Mucosa of rectum (tissue), 2 donors: ENCODE data around the gene PBLD.

Experiments used
- H3K27ac ChIP-seq, 2 donors: one replicate each; pipeline ENCODE4 v1.7.0; 2013; ENCODE audit warnings: inconsistent platforms in 2 of 2, low read depth in 2 of 2, low read length in 2 of 2
- H3K27me3 ChIP-seq, 2 donors: one replicate each; pipeline ENCODE4 v1.7.0; 2013; ENCODE audit warnings: low read length in 2 of 2; ENCODE audit not compliant: control insufficient read depth in 2 of 2, insufficient read depth in 2 of 2
- H3K36me3 ChIP-seq, 2 donors: one replicate each; pipeline ENCODE4 v1.7.0; 2013; ENCODE audit warnings: low read length in 2 of 2; ENCODE audit not compliant: control insufficient read depth in 2 of 2, insufficient read depth in 2 of 2
- H3K4me1 ChIP-seq, 2 donors: one replicate each; pipeline ENCODE4 v1.7.0; 2013; ENCODE audit warnings: low read length in 2 of 2, mild to moderate bottlenecking in 1 of 2; ENCODE audit not compliant: control insufficient read depth in 2 of 2, insufficient read depth in 2 of 2
- H3K4me3 ChIP-seq, 2 donors: one replicate each; pipeline ENCODE4 v1.7.0; 2013; ENCODE audit warnings: low read length in 2 of 2
- H3K9ac ChIP-seq, 2 donors: one replicate each; pipeline ENCODE4 v1.7.0; 2013; ENCODE audit warnings: low read length in 2 of 2, low read depth in 1 of 2, mild to moderate bottlenecking in 1 of 2
- H3K9me3 ChIP-seq, 2 donors: one replicate each; pipeline ENCODE4 v1.7.0; 2013; ENCODE audit warnings: low read length in 2 of 2; ENCODE audit not compliant: control insufficient read depth in 2 of 2
- donor health status: healthy.
- donor health status: Normal muscosa, but diverticular disease.

PBLD gene

DNA sequence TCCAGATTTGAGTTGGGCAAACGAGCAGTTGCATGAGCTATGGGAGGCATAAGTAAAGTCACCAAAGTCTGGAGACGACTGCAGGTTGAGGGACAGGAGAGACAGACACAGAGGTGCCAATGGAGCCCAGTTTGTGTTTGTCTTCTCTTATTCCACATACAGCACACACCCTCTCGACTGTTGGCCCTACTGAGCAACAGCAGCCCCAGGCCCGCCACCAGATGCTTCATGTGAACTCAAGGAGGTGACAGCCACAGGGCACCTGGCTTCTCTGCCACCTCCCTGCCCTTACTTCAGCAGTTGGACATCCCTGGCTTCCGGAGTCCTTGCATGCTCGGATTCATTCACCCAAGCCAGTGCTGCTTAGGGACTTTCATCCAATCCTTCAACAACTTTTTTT is 94.4 kb downstream of the PBLD start:
- Histone ChIP-seq H3K9ac (no peak overlapping the region), H3K9me3 (no peaks in the 10 kb centered on the region), H3K4me3 (no peak overlapping the region), H3K4me1 (no peaks in the 10 kb centered on the region), H3K27me3 (no peaks in the 10 kb centered on the region), H3K27ac (no peak overlapping the region), H3K36me3 (no peaks in the 10 kb centered on the region)

DNA sequence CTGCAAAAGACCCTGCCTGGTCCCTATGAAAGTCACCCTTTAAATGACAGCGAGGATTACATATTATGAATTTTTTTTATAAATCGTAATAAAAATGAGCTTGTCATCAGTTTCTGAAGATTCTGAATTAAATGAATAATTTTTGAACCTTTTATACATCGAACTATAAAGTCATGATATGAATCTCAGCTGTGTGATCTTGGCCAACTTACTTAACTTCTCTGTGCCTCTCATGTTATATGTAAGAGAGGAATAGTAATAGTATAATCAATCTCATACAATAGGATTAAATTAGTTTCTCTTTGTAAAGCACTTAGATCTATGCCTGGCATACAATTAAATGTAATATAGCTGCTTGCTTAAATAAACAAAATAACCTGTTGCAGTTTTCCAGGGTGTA is 95.6 kb downstream of the PBLD start:
- Histone ChIP-seq H3K4me3 (no peak overlapping the region), H3K36me3 (no peaks in the 10 kb centered on the region)

DNA sequence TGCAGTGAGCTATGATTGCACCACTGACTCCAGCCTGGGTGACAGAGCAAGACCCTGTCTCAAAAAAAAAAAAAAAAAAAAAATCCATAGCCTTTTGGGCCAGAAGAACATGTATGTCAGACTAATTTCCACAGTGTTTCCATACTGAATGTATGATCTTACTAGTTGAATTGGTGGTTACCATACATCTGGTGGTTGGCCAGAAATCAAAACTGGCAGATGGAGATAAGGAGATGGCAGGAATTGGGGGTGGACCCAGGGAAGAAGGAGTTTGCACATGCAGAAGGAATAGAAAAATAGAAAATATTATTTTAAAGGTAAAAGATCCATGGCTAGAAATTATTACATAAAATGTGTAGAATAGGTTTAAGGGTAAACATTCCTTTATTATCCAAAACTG is 97.1 kb downstream of the PBLD start:
- H3K9ac ChIP-seq, result no peak overlapping the region
- H3K27ac ChIP-seq, result no peak overlapping the region
- peaks cover 0 to 6% of the 10 kb centered on the region in 2 donors for H3K4me1 ChIP-seq
- no peaks in the 10 kb centered on the region for H3K36me3 ChIP-seq
- no peak overlapping the region for H3K4me3 ChIP-seq
- H3K27me3 ChIP-seq, result no peaks in the 10 kb centered on the region
- no peaks in the 10 kb centered on the region for H3K9me3 ChIP-seq

More for the DNA sequence above, 95.6 kb downstream of the PBLD start:
- Histone ChIP-seq H3K27me3 (no peaks in the 10 kb centered on the region), H3K4me1 (no peaks in the 10 kb centered on the region), H3K27ac (no peak overlapping the region), H3K9ac (no peak overlapping the region), H3K9me3 (no peaks in the 10 kb centered on the region)

DNA sequence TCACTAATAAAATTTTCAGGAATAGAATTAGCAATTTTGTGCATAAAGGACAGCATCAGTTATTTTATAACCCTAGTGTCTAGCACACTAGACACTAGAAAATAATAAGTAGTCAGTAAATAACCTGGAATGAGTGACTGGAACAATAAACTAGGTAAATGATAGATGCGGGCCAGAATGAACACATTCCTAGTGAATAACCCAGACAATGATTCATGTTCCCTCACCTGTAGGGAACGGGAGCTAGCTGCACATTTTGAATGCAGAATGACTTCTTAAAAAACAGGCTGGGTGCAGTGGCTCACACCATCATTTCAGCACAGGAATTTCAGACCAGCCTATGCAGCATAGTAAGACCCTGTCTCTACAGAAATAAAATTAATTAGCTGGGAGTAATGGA is 97.6 kb downstream of the PBLD start:
- H3K9me3 ChIP-seq, result no peaks in the 10 kb centered on the region
- no peak overlapping the region for H3K27ac ChIP-seq
- no peaks in the 10 kb centered on the region for H3K27me3 ChIP-seq
- no peak overlapping the region for H3K9ac ChIP-seq
- H3K36me3 ChIP-seq, result no peaks in the 10 kb centered on the region
- no peak overlapping the region for H3K4me3 ChIP-seq
- H3K4me1 ChIP-seq, result peaks cover 0 to 6% of the 10 kb centered on the region in 2 donors

DNA sequence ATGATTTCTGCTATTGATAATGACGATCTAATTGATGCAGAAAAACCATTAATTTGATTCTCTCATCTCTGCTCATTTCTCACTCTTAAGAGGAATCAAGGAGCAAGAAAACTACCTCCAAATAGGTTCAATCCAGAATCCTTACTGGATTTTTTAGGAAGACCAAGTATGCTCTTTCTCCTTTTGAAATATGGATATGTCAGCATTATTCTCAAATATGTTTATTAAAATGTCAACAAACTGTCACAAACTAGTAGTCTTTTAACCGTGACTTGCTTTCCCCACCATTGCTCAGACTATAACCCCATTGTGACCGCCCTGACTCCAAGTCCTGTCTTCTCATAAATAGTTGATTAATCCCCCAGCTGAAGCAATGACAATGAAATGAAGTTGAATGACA is 99.7 kb downstream of the PBLD start:
- no peaks in the 10 kb centered on the region for H3K36me3 ChIP-seq
- no peak overlapping the region for H3K4me3 ChIP-seq

More for the DNA sequence above, 99.7 kb downstream of the PBLD start:
- Histone ChIP-seq H3K9me3 (no peaks in the 10 kb centered on the region), H3K9ac (no peak overlapping the region), H3K4me1 (peaks cover 0 to 6% of the 10 kb centered on the region in 2 donors), H3K27ac (no peak overlapping the region), H3K27me3 (no peaks in the 10 kb centered on the region)
